ENCODE measurements around the gene PXMP4.

The PXMP4 gene

DNA sequence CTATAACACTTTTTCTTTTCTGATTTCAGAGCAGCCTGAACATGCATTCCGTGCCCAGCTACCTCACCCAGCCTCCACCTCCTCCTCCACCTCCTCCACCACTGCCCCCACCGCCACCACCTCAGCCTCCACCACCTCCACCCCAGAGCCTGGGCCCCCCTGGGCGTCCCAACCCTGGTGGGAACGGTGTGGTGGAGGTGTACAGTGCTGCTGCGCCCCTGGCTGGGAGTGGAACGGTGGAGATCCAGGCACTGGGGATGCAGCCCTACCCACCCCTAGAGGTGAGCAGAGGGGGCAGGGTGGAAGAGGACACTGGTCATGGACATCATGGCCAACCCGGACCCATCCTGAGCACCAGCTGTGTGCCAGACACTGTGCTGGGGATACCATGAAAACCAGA lies 33.0 kb upstream of the PXMP4 start:
- TF ChIP-seq, protein P1, sequence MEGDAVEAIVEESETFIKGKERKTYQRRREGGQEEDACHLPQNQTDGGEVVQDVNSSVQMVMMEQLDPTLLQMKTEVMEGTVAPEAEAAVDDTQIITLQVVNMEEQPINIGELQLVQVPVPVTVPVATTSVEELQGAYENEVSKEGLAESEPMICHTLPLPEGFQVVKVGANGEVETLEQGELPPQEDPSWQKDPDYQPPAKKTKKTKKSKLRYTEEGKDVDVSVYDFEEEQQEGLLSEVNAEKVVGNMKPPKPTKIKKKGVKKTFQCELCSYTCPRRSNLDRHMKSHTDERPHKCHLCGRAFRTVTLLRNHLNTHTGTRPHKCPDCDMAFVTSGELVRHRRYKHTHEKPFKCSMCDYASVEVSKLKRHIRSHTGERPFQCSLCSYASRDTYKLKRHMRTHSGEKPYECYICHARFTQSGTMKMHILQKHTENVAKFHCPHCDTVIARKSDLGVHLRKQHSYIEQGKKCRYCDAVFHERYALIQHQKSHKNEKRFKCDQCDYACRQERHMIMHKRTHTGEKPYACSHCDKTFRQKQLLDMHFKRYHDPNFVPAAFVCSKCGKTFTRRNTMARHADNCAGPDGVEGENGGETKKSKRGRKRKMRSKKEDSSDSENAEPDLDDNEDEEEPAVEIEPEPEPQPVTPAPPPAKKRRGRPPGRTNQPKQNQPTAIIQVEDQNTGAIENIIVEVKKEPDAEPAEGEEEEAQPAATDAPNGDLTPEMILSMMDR (IDR thresholded peaks at IDR 0.05) = no peak
- peaks cover 74% of the 10 kb centered on the region for H3K36me3 ChIP-seq

DNA sequence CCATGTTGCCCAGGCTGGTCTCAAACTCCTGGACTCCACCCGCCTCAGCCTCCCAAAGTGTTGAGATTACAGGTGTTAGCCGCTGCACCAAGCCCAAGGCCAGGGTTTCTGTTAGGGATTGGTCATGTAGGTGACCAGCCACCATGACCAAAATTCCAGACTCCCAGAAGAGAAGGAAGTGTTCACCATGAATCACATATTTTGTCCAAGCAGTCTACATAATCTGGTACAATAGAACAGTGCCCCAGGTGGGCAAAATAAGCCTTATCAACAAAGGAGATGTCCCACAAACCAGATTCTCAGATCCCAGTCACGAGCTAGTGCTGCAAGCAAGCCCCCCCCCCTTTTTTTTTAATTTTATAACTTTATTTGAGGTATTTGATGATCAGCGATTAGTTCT lies 31.7 kb upstream of the PXMP4 start:
- TF ChIP-seq, protein P1 (IDR thresholded peaks at IDR 0.05) = no peak
- H3K4me3 ChIP-seq (ENCODE audit: low read depth in 1 of 2, low read length in 1 of 2) = no peak overlapping the region
- no peaks in the 10 kb centered on the region for H3K9me3 ChIP-seq
- H3K27ac ChIP-seq = no peak overlapping the region
- peaks cover 60% of the 10 kb centered on the region for H3K36me3 ChIP-seq
- no peaks in the 10 kb centered on the region for H3K4me1 ChIP-seq (ENCODE audit: control insufficient read depth in 1 of 2, insufficient read depth in 1 of 2, low read depth in 1 of 2, low read length in 1 of 2)
- no peaks in the 10 kb centered on the region for H3K27me3 ChIP-seq

More for the DNA sequence above, 33.0 kb upstream of the PXMP4 start:
- no peak overlapping the region for H3K27ac ChIP-seq
- H3K4me3 ChIP-seq (ENCODE audit: low read depth in 1 of 2, low read length in 1 of 2) = no peak overlapping the region
- H3K4me1 ChIP-seq (ENCODE audit: control insufficient read depth in 1 of 2, insufficient read depth in 1 of 2, low read depth in 1 of 2, low read length in 1 of 2) = no peaks in the 10 kb centered on the region
- no peaks in the 10 kb centered on the region for H3K9me3 ChIP-seq
- H3K27me3 ChIP-seq = no peaks in the 10 kb centered on the region

DNA sequence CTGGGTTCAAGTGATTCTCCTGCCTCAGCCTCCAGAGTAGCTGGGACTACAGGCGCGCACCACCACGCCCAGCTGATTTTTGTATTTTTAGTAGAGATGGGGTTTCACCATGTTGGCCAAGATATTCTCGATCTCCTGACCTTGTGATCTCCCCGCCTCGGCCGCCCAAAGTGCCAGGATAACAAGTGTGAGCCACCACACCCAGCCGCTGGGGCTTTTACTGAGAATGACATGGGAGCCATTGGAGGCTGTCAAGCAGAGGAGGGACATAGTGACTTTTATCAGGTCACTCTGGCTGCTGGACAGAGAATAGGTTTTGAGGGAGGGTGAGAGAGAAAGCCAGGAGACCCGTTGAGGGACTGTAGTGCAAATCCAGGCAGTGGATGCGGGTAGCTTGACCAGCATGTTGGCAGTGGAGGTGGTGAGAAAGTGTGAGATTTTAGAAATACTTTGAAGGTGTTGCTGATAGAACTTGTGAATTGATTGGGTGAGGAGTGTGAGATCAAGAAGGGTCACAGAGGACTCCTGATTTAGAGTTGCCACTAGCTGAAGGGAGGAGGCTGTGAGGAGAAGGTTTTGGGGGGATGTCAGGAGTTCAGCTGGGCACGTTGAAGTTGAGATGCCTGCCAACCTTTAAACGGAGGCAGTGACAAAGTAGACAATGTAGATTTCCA lies 26.4 kb upstream of the PXMP4 start:
- Histone ChIP-seq H3K4me1 (ENCODE audit: control insufficient read depth in 1 of 2, insufficient read depth in 1 of 2, low read depth in 1 of 2, low read length in 1 of 2) (no peaks in the 10 kb centered on the region), H3K27me3 (no peaks in the 10 kb centered on the region), H3K36me3 (peaks cover 38% of the 10 kb centered on the region), H3K27ac (no peak overlapping the region), H3K4me3 (ENCODE audit: low read depth in 1 of 2, low read length in 1 of 2) (no peak overlapping the region), H3K9me3 (no peaks in the 10 kb centered on the region)
- TF ChIP-seq, protein P1 (IDR thresholded peaks at IDR 0.05) = no peak

DNA sequence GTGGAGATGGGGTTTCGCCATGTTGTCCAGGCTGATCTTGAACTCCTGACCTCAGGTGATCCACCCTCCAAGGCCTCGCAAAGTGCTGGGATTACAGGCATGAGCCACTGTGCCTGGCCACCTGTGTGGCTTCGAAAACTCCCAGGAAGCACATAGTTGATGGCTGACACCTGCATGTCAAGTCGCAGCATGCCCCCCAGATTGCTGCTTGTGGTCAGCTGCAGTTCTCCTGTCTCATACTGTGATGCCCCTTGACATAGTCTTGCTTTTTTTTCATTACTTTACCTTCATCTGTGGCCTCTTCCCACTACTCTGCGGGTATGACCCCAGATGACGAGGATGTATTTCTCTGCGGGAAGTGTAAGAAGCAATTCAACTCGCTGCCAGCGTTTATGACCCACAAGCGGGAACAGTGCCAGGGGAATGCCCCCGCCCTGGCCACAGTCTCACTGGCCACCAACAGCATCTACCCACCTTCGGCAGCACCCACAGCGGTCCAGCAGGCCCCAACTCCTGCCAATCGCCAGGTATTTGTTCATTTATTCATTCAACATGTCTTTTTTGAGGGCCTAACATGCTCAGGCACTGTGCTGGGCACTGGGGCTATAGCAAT lies 24.8 kb upstream of the PXMP4 start:
- TF ChIP-seq, protein P1 (IDR thresholded peaks at IDR 0.05) = no peak
- Histone ChIP-seq H3K9me3 (no peaks in the 10 kb centered on the region), H3K27ac (no peak overlapping the region), H3K4me1 (ENCODE audit: control insufficient read depth in 1 of 2, insufficient read depth in 1 of 2, low read depth in 1 of 2, low read length in 1 of 2) (no peaks in the 10 kb centered on the region), H3K27me3 (no peaks in the 10 kb centered on the region), H3K4me3 (ENCODE audit: low read depth in 1 of 2, low read length in 1 of 2) (no peak overlapping the region), H3K36me3 (peaks cover 22% of the 10 kb centered on the region)

DNA sequence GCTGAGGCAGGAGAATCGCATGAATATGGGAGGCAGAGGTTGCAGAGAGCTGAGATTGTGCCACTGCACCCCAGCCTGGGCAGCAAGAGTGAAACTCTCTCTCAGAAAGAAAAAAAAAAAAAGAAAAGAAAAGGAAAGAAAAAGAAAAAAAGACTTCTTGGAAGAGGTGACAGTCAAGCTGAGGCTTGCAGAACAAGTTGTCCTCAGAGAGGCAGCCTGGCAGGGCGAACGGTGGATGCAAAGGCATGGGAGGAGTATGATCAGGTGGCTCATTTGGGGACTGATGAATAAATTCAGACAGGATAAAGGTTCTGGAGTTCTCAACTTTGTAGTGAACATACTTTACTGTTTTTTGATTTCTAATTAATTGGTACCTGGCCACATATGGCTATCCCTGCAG lies 24.1 kb upstream of the PXMP4 start:
- Histone ChIP-seq H3K27me3 (no peaks in the 10 kb centered on the region), H3K4me1 (ENCODE audit: control insufficient read depth in 1 of 2, insufficient read depth in 1 of 2, low read depth in 1 of 2, low read length in 1 of 2) (no peaks in the 10 kb centered on the region), H3K27ac (no peak overlapping the region), H3K36me3 (peaks cover 17% of the 10 kb centered on the region), H3K9me3 (no peaks in the 10 kb centered on the region), H3K4me3 (ENCODE audit: low read depth in 1 of 2, low read length in 1 of 2) (no peak overlapping the region)
- TF ChIP-seq, protein P1 (IDR thresholded peaks at IDR 0.05) = no peak

Data from neutrophil (primary cell).